Uterus (tissue), 2 donors: ENCODE data around the gene PROK2.

Experiments used
- POLR2A ChIP-seq, 2 donors: fragments of 450-650 bp; IDR thresholded peaks; one replicate each; pipeline ENCODE4 v1.6.1; 2016; ENCODE audit warnings: antibody characterized with exemption in 2 of 2, mild to moderate bottlenecking in 1 of 2, moderate library complexity in 1 of 2
- TF ChIP-seq, protein P1 (sequence below), 4 experiments: fragments of 200-600 bp in 2 of 4; fragments of 450-650 bp in 2 of 4; sonication (generic) in 2 of 4; IDR thresholded peaks; one replicate each; pipeline ENCODE4 v1.5.1; 2016 to 2019; ENCODE audit warnings: antibody characterized with exemption in 4 of 4, mild to moderate bottlenecking in 2 of 4, moderate library complexity in 1 of 4

- no peak for TF ChIP-seq POLR2A (IDR thresholded peaks at IDR 0.05)
- TF ChIP-seq, protein P1, sequence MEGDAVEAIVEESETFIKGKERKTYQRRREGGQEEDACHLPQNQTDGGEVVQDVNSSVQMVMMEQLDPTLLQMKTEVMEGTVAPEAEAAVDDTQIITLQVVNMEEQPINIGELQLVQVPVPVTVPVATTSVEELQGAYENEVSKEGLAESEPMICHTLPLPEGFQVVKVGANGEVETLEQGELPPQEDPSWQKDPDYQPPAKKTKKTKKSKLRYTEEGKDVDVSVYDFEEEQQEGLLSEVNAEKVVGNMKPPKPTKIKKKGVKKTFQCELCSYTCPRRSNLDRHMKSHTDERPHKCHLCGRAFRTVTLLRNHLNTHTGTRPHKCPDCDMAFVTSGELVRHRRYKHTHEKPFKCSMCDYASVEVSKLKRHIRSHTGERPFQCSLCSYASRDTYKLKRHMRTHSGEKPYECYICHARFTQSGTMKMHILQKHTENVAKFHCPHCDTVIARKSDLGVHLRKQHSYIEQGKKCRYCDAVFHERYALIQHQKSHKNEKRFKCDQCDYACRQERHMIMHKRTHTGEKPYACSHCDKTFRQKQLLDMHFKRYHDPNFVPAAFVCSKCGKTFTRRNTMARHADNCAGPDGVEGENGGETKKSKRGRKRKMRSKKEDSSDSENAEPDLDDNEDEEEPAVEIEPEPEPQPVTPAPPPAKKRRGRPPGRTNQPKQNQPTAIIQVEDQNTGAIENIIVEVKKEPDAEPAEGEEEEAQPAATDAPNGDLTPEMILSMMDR (IDR thresholded peaks at IDR 0.05): no peak
Measured at GRCh38 chr3:71776538-71776937, 8.4 kb downstream of the PROK2 start.
